GM13977 (cell line): ENCODE measurements around the gene LIMK2.

Experiments
- DNase-seq: peaks from one replicate; pipeline ENCODE4 v3.0.0; 2012; ENCODE audit warnings: low spot score
- in situ Hi-C: fragments of 300-500 bp; cut with MboI; formaldehyde crosslinking; loops from one replicate; pipeline ENCODE4 v1.12.0; 2022; ENCODE audit warnings: low sequenced_read_pairs, low pct_unique_long_range_greater_than_20kb, mixed read lengths, inconsistent platforms; ENCODE audit not compliant: unreplicated experiment
- TF ChIP-seq, protein P1 (sequence below): IDR thresholded peaks from 2 replicates; pipeline ENCODE4 v1.5.1; 2012; ENCODE audit warnings: mild to moderate bottlenecking, control low read depth; ENCODE audit not compliant: insufficient read depth; ENCODE audit errors: extremely low read depth, missing control alignments

LIMK2 gene

DNA sequence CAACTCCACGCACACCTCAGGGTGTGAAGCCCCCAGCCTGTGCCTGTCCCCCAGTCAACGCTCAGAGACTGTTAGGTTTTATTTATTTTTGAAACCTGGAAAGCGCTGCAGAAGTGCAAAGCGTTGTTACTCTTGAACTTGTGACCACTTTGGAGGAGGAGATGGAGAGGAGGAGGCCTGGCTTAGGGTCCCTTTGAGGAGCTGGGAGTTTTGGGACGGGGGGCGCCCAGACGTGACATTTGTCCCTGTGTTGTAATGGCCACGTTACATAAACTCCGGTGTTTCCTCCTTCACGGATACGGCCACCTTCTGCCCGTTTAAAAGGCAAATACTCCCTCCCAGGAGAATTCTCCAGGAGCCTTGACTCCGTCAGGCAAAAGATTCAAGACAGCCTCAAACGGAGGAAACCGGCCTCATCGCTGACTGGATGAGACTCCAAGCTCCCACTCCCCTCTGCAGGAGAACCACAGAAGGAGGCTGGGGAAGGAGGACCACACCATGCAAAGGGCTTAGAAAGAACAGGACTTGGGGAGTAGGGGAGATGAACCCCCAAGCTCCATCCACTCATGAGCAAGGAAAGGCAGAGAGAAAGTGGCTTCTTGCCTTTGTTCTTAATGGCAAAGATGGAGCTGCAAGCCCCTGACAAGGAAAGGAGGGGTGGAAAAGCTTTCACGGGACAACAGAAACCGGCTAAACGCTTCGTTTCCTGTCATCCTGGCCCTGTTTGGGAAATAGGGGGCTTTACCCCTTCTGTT is 79.6 kb downstream of the LIMK2 start:
- in situ Hi-C loops = no loop called here
- TF ChIP-seq, protein P1, sequence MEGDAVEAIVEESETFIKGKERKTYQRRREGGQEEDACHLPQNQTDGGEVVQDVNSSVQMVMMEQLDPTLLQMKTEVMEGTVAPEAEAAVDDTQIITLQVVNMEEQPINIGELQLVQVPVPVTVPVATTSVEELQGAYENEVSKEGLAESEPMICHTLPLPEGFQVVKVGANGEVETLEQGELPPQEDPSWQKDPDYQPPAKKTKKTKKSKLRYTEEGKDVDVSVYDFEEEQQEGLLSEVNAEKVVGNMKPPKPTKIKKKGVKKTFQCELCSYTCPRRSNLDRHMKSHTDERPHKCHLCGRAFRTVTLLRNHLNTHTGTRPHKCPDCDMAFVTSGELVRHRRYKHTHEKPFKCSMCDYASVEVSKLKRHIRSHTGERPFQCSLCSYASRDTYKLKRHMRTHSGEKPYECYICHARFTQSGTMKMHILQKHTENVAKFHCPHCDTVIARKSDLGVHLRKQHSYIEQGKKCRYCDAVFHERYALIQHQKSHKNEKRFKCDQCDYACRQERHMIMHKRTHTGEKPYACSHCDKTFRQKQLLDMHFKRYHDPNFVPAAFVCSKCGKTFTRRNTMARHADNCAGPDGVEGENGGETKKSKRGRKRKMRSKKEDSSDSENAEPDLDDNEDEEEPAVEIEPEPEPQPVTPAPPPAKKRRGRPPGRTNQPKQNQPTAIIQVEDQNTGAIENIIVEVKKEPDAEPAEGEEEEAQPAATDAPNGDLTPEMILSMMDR = no peak
- DNase-seq = no peak

DNA sequence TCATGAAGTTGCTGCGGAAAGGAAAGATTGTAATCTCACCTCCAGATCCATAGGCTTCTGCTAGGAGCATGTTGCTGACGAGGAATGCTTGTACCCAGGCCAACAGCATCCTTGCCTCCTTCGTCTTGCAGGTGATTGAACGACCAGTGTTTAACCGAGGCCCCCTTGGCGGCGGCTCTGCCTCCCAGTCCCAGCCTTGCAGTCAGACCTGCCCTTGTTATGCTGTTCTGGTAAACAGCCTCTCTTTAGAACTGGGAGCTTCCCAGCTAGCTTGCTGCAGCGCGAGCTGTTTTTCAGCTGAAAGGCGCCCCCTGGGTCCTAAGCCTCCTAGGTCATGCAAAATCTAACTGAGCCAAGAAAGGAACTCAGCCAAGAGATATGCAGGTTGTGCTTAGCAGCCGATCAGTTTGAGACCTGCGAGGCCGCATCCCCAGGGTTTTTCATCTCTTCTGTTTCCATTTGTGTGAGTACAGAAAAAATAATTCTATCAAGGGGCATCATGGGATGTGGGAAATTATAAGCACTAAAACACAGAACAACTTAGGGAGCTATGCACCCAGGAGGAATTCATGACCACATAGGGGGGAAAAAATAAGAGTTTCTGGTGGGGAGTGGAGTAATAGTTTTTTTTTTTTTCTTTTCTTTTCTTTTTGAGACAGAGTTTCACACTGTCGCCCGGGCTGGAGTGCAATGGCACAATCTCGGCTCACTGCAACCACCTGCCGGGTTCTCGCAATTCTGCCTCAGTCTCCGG is 80.3 kb downstream of the LIMK2 start, which contains the start of gene PIK3IP1:
Gene PIK3IP1, minus strand, starts transcription at position 253 of the 754 bp plus-strand sequence. Its CDS starts 144 bp downstream, at position 109.
- TF ChIP-seq, protein P1 = peak; percentile 48
- DNase-seq = peak; percentile 80
- in situ Hi-C loops = no loop called here

- in situ Hi-C loops = no loop called here
- DNase-seq = no peak
- TF ChIP-seq, protein P1 = no peak
These were observed 83.3 kb downstream of the LIMK2 start for GRCh38 chr22:31295360-31295759.

DNA sequence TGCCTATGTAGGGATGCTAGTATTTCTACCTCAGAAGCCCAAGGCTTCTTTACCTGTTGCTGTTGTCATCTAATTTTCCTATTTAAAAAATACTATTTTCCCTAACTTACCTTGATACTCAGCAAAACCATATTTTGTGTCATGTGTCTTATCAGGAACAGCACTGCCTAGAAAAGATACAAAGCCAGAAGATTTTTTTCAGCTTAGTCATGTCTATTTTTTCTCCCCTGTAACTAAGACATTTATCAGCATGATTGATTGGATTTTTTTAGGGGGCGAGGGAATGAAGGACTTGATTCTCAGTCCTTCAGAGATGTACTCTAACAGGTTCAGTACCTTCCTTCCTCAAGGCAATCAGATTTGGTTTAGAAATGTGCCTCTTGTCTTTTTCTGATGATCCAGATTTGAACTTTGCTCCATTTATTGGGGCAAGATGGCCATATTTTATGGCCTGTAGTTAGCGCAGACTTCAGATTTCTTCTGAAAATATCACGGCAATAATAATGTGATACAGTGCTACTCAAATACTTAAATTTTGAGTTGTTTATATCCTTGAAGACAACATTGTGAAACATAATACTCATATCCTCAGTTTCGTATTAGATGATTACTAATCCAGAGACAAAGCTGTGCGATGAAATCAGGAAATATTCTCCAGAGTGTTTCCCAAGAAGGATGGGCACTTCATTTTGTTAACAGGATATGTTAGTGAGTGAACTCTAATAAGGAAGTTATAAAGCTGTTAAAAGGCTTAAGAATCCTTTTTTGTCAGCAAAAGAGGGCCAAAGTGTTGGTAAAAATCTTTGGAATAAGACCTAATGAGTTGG is 83.9 kb downstream of the LIMK2 start:
- in situ Hi-C loops = no loop called here
- TF ChIP-seq, protein P1 = no peak
- DNase-seq = no peak

- in situ Hi-C loops = no loop called here
- no peak for DNase-seq
- TF ChIP-seq, protein P1 = no peak
These were observed 88.8 kb downstream of the LIMK2 start for GRCh38 chr22:31300896-31301295.

DNA sequence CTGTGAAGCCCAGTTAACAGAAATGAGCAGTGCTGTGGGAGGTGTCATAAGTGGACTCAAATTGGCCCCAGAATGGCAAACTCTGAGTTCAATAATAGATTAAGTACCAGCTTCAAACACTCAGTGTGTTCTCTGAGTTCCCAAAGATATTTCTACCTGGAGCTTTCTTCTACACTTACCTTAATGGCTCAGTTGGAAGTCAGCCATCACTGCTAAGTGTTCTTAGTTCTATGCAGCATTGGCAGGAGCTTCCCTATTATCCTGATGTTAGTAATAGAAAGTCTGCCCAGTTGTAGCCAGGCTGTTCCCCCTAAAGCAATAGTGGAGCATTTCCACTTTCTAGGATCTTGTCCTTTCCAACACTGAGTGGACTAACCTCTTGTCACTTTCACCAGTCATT is 89.9 kb downstream of the LIMK2 start:
- no peak for DNase-seq
- TF ChIP-seq, protein P1 = no peak
- in situ Hi-C loops = no loop called here
